Naive thymus-derived CD8-positive, alpha-beta T cell (primary cell): Measurements from ENCODE around the gene PAPPA2. TPM values are rescaled to one million over a fixed set of nuclear protein-coding genes. Genes with fewer than 3 reads are reported as not detected.
"Not testable (repeated sequence)": the region's sequence is repeated elsewhere in the genome, so short reads cannot be mapped to it uniquely, and the experiment has no call there.

ENCODE experiments used
- ATAC-seq, 2 donors: fragments of 150-1000 bp; cut with Tn5 transposase in 1 of 2; sonication (Bioruptor Pico), chemical (Tn5 transposase) in 1 of 2; 1 replicate in 1 of 2; 2 replicates in 1 of 2; pipeline ENCODE4 v1.10.0; 2021; ENCODE audit warnings: mild to moderate bottlenecking in 2 of 2, moderate library complexity in 2 of 2
- POLR2A ChIA-PET: fragments of 350-600 bp; sonication (Branson Sonifier 250); formaldehyde crosslinking; loops from one replicate; lab custom pipeline; 2021; ENCODE audit warnings: antibody characterized with exemption; lab: Charles Lee
- DNase-seq, 10 donors: peaks; one replicate each; pipeline versions ENCODE4 v3.0.0 to v3.0.0-alpha.2; 2020 to 2022
- H3K27ac Mint-ChIP-seq, 10 donors: one replicate each; pipeline ENCODE4 v1.8.0; 2020 to 2022; ENCODE audit warnings: mild to moderate bottlenecking in 10 of 10, mixed read lengths in 10 of 10, moderate library complexity in 4 of 10, inconsistent platforms in 1 of 10
- H3K27me3 Mint-ChIP-seq, 5 donors: one replicate each; pipeline ENCODE4 v1.8.0; 2021 to 2022; ENCODE audit warnings: mixed read lengths in 5 of 5
- H3K36me3 Mint-ChIP-seq, 3 donors: one replicate each; pipeline ENCODE4 v1.8.0; 2020 to 2022; ENCODE audit warnings: mixed read lengths in 3 of 3, mild to moderate bottlenecking in 2 of 3, inconsistent platforms in 1 of 3
- H3K4me1 Mint-ChIP-seq, 4 donors: one replicate each; pipeline ENCODE4 v1.8.0; 2021 to 2022; ENCODE audit warnings: mixed read lengths in 4 of 4
- H3K4me3 Mint-ChIP-seq, 10 donors: one replicate each; pipeline ENCODE4 v1.8.0; 2020 to 2022; ENCODE audit warnings: mild to moderate bottlenecking in 10 of 10, mixed read lengths in 10 of 10, moderate library complexity in 6 of 10, inconsistent platforms in 1 of 10
- H3K9me3 Mint-ChIP-seq, 9 donors: one replicate each; pipeline ENCODE4 v1.8.0; 2020 to 2022; ENCODE audit warnings: mixed read lengths in 9 of 9, mild to moderate bottlenecking in 3 of 9, inconsistent platforms in 1 of 9, moderate library complexity in 1 of 9
- polyA plus RNA-seq, 3 donors: library from polyadenylated mRNA; unstranded; fragments of 300-500 nt; fragmentation: Illumina TruSeq; gene quantifications; one replicate each; pipeline ENCODE4 v1.2.3, GENCODE V29; 2021
- total RNA-seq, 8 experiments: library from RNA in 2 of 8; stranded (reverse) in 2 of 8; gene quantifications; one replicate each; pipeline ENCODE4 v1.2.3 and lab custom pipeline; 2021 to 2026

Gene PAPPA2
- total RNA-seq, result under 1 TPM; 0.05 to 0.47 TPM
- polyA plus RNA-seq, result not detected
- total RNA-seq (lab: John Stamatoyannopoulos, UW), result 0 to 0.59 (median 0.17) reads per million in 6 experiments

GRCh38 chr1:176462674-176463378, at the start of gene PAPPA2:
TSS of gene PAPPA2 (plus strand) at chr1:176463175. CDS start at chr1:176556323, 93,148 bp downstream.
- POLR2A ChIA-PET, result no interaction called here
- no peak for ATAC-seq
- Mint-ChIP-seq H3K36me3 (no peaks in the 10 kb centered on the region), H3K9me3 (peaks cover 0 to 3% (median 0%) of the 10 kb centered on the region in 9 donors), H3K27me3 (peaks cover 0 to 21% (median 6%) of the 10 kb centered on the region in 5 donors), H3K27ac (no peak within 1 kb of the TSS), H3K4me1 (no peaks in the 10 kb centered on the region), H3K4me3 (no peak within 1 kb of the TSS)
- no peak for DNase-seq

- no peak overlapping the region for H3K4me3 Mint-ChIP-seq
- POLR2A ChIA-PET, result no interaction called here
- H3K4me1 Mint-ChIP-seq, result no peaks in the 10 kb centered on the region
- peaks cover 0 to 11% (median 0%) of the 10 kb centered on the region in 3 donors for H3K36me3 Mint-ChIP-seq
- H3K27me3 Mint-ChIP-seq, result peaks cover 0 to 29% (median 10%) of the 10 kb centered on the region in 5 donors
- H3K9me3 Mint-ChIP-seq, result peaks cover 6 to 23% (median 17%) of the 10 kb centered on the region in 9 donors
- no peak overlapping the region for H3K27ac Mint-ChIP-seq
- ATAC-seq, result no peak
- no peak for DNase-seq
Observed at GRCh38 chr1:176416777-176417176, 46.2 kb upstream of the PAPPA2 start.

- H3K27ac Mint-ChIP-seq, H3K4me1 Mint-ChIP-seq, ATAC-seq, POLR2A ChIA-PET, H3K4me3 Mint-ChIP-seq, DNase-seq: not testable (repeated sequence)
- H3K27me3 Mint-ChIP-seq, result peaks cover 6 to 24% (median 10%) of the 10 kb centered on the region in 5 donors
- peaks cover 15 to 41% (median 22%) of the 10 kb centered on the region in 9 donors for H3K9me3 Mint-ChIP-seq
- H3K36me3 Mint-ChIP-seq, result peaks cover 0 to 15% (median 0%) of the 10 kb centered on the region in 3 donors
Observed at GRCh38 chr1:176419608-176420007, 43.4 kb upstream of the PAPPA2 start.

- H3K4me1 Mint-ChIP-seq, result no peaks in the 10 kb centered on the region
- DNase-seq (no peak), ATAC-seq (no peak)
- no peak overlapping the region for H3K4me3 Mint-ChIP-seq
- no peaks in the 10 kb centered on the region for H3K36me3 Mint-ChIP-seq
- H3K9me3 Mint-ChIP-seq, result peaks cover 0 to 7% (median 2%) of the 10 kb centered on the region in 9 donors
- peaks cover 0 to 10% (median 0%) of the 10 kb centered on the region in 5 donors for H3K27me3 Mint-ChIP-seq
- H3K27ac Mint-ChIP-seq, result no peak overlapping the region
- POLR2A ChIA-PET, result no interaction called here
Observed at GRCh38 chr1:176434234-176434633, 28.7 kb upstream of the PAPPA2 start.

DNA sequence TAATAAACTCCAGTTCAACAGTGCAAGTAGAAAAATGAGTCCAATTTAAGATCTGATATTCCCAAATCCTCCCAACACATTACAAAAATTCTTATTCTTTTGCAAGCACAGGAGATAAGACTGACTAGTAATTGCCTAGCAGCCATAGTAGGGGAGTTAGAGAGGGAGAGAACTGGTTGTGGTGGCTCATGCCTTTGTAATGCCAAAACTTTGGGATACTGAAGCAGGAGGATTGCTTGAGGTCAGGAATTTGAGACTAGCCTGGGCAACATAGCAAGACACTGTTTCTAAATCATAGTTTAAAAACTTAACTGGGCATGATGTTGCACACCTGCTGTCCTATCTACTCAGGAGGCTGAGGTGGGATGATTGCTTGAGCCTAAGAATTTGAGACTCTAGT, 26.7 kb upstream of the PAPPA2 start:
- ATAC-seq, result no peak
- H3K9me3 Mint-ChIP-seq, result peaks cover 0 to 7% (median 2%) of the 10 kb centered on the region in 9 donors
- POLR2A ChIA-PET, result no interaction called here
- H3K27ac Mint-ChIP-seq, result no peak overlapping the region
- H3K4me3 Mint-ChIP-seq, result no peak overlapping the region
- DNase-seq, result no peak
- H3K27me3 Mint-ChIP-seq, result peaks cover 0 to 10% (median 0%) of the 10 kb centered on the region in 5 donors
- H3K4me1 Mint-ChIP-seq, result no peaks in the 10 kb centered on the region
- H3K36me3 Mint-ChIP-seq, result no peaks in the 10 kb centered on the region

DNA sequence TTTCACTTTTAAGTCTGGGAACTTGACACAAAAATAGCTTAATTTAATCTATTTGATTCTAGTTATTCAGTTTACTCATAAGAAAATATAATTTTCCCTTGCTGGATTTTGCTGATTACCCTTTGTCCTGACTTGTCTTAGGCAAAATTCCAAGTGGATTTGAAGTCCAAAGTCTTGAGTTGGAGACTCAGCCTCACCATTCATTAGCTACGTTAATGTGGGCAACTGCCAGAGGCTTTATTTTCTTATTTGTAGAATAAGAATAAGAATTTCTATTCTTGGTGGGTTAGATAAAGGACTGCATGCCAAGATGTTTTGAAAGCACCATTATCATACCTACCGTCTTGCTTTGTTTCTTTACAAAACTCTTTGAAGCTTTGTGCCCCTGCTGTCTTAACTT, 22.8 kb upstream of the PAPPA2 start:
- Mint-ChIP-seq H3K27ac (no peak overlapping the region), H3K4me1 (no peaks in the 10 kb centered on the region), H3K9me3 (peaks cover 0 to 15% (median 1%) of the 10 kb centered on the region in 9 donors), H3K36me3 (no peaks in the 10 kb centered on the region), H3K4me3 (no peak overlapping the region), H3K27me3 (peaks cover 1 to 15% (median 4%) of the 10 kb centered on the region in 5 donors)
- ATAC-seq (no peak), DNase-seq (no peak)
- POLR2A ChIA-PET, result no interaction called here

DNA sequence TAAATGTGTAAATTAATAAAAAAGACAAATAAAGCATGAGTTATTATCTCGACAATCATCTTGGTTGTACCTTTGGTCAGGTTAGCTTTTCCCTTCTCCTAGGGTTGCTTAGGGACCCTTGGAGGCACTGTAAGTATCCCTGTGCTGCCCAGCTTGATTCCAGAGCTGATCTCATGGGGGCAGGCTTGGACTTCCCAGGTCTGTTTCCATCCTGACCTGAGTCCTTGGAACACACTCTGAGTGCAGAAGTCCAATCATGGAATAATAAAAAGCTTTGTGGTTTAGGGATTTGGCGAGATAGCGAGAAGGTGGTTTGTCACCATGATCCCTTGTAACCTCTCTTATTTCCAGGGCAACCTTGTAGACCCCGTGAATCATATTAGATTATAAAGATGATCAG, 18.7 kb upstream of the PAPPA2 start:
- H3K4me1 Mint-ChIP-seq, result no peaks in the 10 kb centered on the region
- peaks cover 0 to 12% (median 3%) of the 10 kb centered on the region in 9 donors for H3K9me3 Mint-ChIP-seq

DNA sequence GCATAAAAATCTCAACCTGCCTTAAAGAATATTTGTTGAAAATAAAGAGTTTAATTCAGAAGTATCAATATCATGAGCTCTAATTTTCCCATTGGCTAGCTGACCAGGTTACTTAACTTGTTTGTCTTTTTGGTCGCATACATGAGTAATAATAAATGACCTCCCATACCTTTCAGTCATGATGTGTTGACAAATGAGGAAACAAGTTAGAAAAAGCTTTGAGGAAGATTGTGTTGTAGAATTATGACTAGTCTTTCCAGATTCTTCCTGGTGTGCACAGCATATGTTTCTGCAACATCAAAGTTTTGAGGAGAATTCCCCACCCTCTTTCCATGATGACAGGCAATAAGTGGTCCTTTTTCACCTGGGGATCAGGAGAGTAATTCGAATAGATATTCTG, 17.6 kb upstream of the PAPPA2 start:
- ATAC-seq, result no peak
- DNase-seq, result no peak
- Mint-ChIP-seq H3K9me3 (peaks cover 0 to 12% (median 3%) of the 10 kb centered on the region in 9 donors), H3K4me3 (no peak overlapping the region), H3K4me1 (no peaks in the 10 kb centered on the region), H3K27me3 (peaks cover 5 to 15% (median 5%) of the 10 kb centered on the region in 5 donors), H3K27ac (no peak overlapping the region), H3K36me3 (no peaks in the 10 kb centered on the region)
- POLR2A ChIA-PET, result no interaction called here

More for the DNA sequence above, 18.7 kb upstream of the PAPPA2 start:
- peaks cover 5 to 15% (median 5%) of the 10 kb centered on the region in 5 donors for H3K27me3 Mint-ChIP-seq
- no peak for ATAC-seq
- POLR2A ChIA-PET, result no interaction called here
- DNase-seq, result no peak
- no peak overlapping the region for H3K27ac Mint-ChIP-seq
- H3K36me3 Mint-ChIP-seq, result no peaks in the 10 kb centered on the region
- H3K4me3 Mint-ChIP-seq, result no peak overlapping the region

DNA sequence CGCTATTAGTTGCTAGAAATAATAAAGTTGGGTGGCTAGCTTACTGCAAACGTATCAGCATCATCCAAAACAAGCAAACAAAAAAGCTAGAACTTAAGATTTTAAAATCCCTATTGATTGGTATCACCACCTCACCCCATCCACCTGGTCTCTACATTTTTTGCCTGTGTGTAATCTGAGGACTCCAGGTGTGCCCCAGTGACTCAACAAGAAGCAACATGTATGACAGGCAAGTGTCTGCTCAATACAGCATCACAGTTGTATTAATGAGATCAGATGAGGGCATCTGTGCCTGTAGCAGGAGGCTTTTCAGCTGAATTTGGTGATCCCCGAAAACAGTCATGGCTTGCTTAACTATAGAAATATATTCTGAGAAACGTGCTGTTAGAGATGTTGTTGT, 14.6 kb upstream of the PAPPA2 start:
- Mint-ChIP-seq H3K27ac (no peak overlapping the region), H3K27me3 (peaks cover 3 to 12% (median 5%) of the 10 kb centered on the region in 5 donors), H3K36me3 (peaks cover 0 to 7% (median 0%) of the 10 kb centered on the region in 3 donors), H3K9me3 (peaks cover 6 to 28% (median 9%) of the 10 kb centered on the region in 9 donors), H3K4me3 (no peak overlapping the region), H3K4me1 (no peaks in the 10 kb centered on the region)
- DNase-seq, result no peak
- POLR2A ChIA-PET, result no interaction called here
- ATAC-seq, result no peak

DNA sequence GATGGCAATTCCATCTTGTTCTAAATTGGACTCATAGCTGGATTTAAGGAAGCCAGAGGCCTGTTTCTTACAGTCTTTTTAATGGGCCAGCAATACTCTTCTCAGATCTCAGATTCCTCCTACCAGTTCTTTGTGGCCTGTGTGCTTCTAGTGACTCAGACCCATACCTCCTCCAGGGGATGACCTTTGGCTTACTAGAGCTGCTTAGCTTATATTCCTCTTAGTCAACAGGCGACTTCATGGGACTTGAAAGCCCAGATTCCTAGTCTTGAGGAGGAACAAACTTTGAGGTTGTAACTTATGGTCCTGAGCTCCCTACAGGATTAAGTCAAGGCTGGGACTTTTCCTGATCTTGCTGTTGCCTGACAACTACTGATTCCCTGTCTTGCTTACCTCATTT, 12.4 kb upstream of the PAPPA2 start:
- Mint-ChIP-seq H3K27ac (no peak overlapping the region), H3K4me1 (no peaks in the 10 kb centered on the region), H3K27me3 (peaks cover 0 to 7% (median 1%) of the 10 kb centered on the region in 5 donors), H3K4me3 (no peak overlapping the region), H3K36me3 (peaks cover 0 to 9% (median 0%) of the 10 kb centered on the region in 3 donors), H3K9me3 (peaks cover 4 to 29% (median 9%) of the 10 kb centered on the region in 9 donors)
- POLR2A ChIA-PET, result no interaction called here
- no peak for ATAC-seq
- DNase-seq, result no peak

- POLR2A ChIA-PET, DNase-seq, H3K4me1 Mint-ChIP-seq, H3K27me3 Mint-ChIP-seq, H3K27ac Mint-ChIP-seq, H3K36me3 Mint-ChIP-seq, H3K4me3 Mint-ChIP-seq, ATAC-seq: not testable (repeated sequence)
- peaks cover 4 to 27% (median 8%) of the 10 kb centered on the region in 9 donors for H3K9me3 Mint-ChIP-seq
Observed at GRCh38 chr1:176451741-176452140, 11.2 kb upstream of the PAPPA2 start.

DNA sequence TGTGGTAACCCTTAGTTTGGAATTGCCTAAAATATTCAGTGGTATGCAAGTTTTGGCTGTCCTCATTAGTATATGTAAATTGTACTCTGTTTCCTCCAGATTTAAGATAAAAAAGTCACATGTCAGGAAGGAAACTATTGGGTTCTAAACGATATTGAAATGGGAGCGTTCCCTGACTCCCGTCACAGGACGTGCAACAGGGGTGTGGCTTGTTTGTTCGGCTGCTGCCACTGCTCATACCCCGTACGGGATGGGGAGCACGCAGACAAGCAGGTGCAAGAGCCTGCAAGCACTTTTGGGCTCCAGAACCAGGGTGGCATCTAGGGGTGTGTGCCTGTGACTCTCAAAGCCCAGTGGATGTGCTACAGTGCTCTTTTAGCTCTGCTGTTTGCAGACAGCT, 6.2 kb upstream of the PAPPA2 start:
- Mint-ChIP-seq H3K36me3 (peaks cover 0 to 9% (median 0%) of the 10 kb centered on the region in 3 donors), H3K27me3 (peaks cover 0 to 17% (median 3%) of the 10 kb centered on the region in 5 donors), H3K27ac (no peak overlapping the region), H3K4me1 (no peaks in the 10 kb centered on the region), H3K4me3 (no peak overlapping the region), H3K9me3 (peaks cover 4 to 16% (median 9%) of the 10 kb centered on the region in 9 donors)
- DNase-seq (no peak), ATAC-seq (no peak)
- POLR2A ChIA-PET, result no interaction called here

- H3K4me1 Mint-ChIP-seq, result no peaks in the 10 kb centered on the region
- H3K36me3 Mint-ChIP-seq, result no peaks in the 10 kb centered on the region
- POLR2A ChIA-PET, result no interaction called here
- no peak overlapping the region for H3K27ac Mint-ChIP-seq
- no peak for DNase-seq
- H3K4me3 Mint-ChIP-seq, result no peak overlapping the region
- ATAC-seq, result no peak
- H3K27me3 Mint-ChIP-seq, result peaks cover 0 to 17% (median 3%) of the 10 kb centered on the region in 5 donors
- H3K9me3 Mint-ChIP-seq, result peaks cover 0 to 5% (median 0%) of the 10 kb centered on the region in 9 donors
Observed at GRCh38 chr1:176460544-176461336, 2.2 kb upstream of the PAPPA2 start.
